SK-N-SH treated with all-trans-retinoic acid at 6 μM for 48 hours (cell line): Measurements from ENCODE around the gene ZNF845.

ENCODE experiments used
- ATAC-seq: fragments of 200-7000 bp; cut with Tn5 transposase; 3 replicates; pipeline ENCODE4 v1.9.1; 2020; ENCODE audit warnings: mild to moderate bottlenecking, moderate library complexity
- ARNTL ChIP-seq: fragments of 450-650 bp; formaldehyde crosslinking; IDR thresholded peaks from 2 replicates; pipeline ENCODE4 v1.5.0; 2020; ENCODE audit warnings: low read depth, mild to moderate bottlenecking, moderate library complexity, borderline replicate concordance
- BACH2 ChIP-seq: fragments of 250-450 bp; sonication (Bioruptor Pico); IDR thresholded peaks from 2 replicates; pipeline ENCODE4 v1.9.0; 2021; ENCODE audit warnings: mild to moderate bottlenecking, borderline replicate concordance
- CREB5 ChIP-seq: fragments of 250-450 bp; sonication (Bioruptor Pico); IDR thresholded peaks from 2 replicates; pipeline ENCODE4 v1.5.1; 2020; ENCODE audit warnings: low read depth, mild to moderate bottlenecking, moderate library complexity
- CSDC2 ChIP-seq: fragments of 250-450 bp; sonication (Bioruptor Pico); IDR thresholded peaks from 2 replicates; pipeline ENCODE4 v1.5.0; 2020; ENCODE audit warnings: mild to moderate bottlenecking, moderate library complexity
- ESRRG ChIP-seq: fragments of 250-450 bp; sonication (Bioruptor Pico); IDR thresholded peaks from 2 replicates; pipeline ENCODE4 v1.6.1; 2021; ENCODE audit warnings: mild to moderate bottlenecking
- GLIS3 ChIP-seq: fragments of 250-450 bp; sonication (Bioruptor Pico); IDR thresholded peaks from 2 replicates; pipeline ENCODE4 v1.5.0; 2020; ENCODE audit warnings: mild to moderate bottlenecking, moderate library complexity
- ISL1 ChIP-seq: fragments of 250-450 bp; sonication (Bioruptor Pico); IDR thresholded peaks from 2 replicates; pipeline ENCODE4 v2.1.2; 2022; ENCODE audit warnings: mild to moderate bottlenecking, moderate library complexity
- OSR1 ChIP-seq: fragments of 250-450 bp; sonication (Bioruptor Pico); IDR thresholded peaks from 2 replicates; pipeline ENCODE4 v1.8.0; 2022; ENCODE audit warnings: moderate library complexity, mild to moderate bottlenecking, inconsistent platforms
- POU6F1 ChIP-seq: fragments of 250-450 bp; sonication (Bioruptor Pico); IDR thresholded peaks from 2 replicates; pipeline ENCODE4 v1.8.0; 2021; ENCODE audit warnings: low read depth, mild to moderate bottlenecking, moderate library complexity, borderline replicate concordance
- PPARA ChIP-seq: fragments of 250-450 bp; sonication (Bioruptor Pico); IDR thresholded peaks from 2 replicates; pipeline ENCODE4 v1.5.0; 2020; ENCODE audit warnings: mild to moderate bottlenecking, borderline replicate concordance
- RARB ChIP-seq: fragments of 250-450 bp; sonication (Bioruptor Pico); IDR thresholded peaks from 2 replicates; pipeline ENCODE4 v1.8.0; 2021; ENCODE audit warnings: mild to moderate bottlenecking, moderate library complexity
- SNAI2 ChIP-seq: fragments of 250-450 bp; sonication (Bioruptor Pico); IDR thresholded peaks from 2 replicates; pipeline ENCODE4 v1.5.0; 2020; ENCODE audit warnings: mild to moderate bottlenecking, moderate library complexity
- TCF4 ChIP-seq: fragments of 250-450 bp; sonication (Bioruptor Pico); IDR thresholded peaks from 2 replicates; pipeline ENCODE4 v1.8.0; 2021; ENCODE audit warnings: mild to moderate bottlenecking, moderate library complexity, borderline replicate concordance
- TOX ChIP-seq: fragments of 250-450 bp; sonication (Bioruptor Pico); IDR thresholded peaks from 2 replicates; pipeline ENCODE4 v1.8.0; 2021; ENCODE audit warnings: mild to moderate bottlenecking, moderate library complexity, borderline replicate concordance
- TSHZ2 ChIP-seq: fragments of 250-450 bp; sonication (Bioruptor Pico); IDR thresholded peaks from 2 replicates; pipeline ENCODE4 v1.5.0; 2020; ENCODE audit warnings: mild to moderate bottlenecking, moderate library complexity
- ZC3H10 ChIP-seq: fragments of 250-450 bp; sonication (Bioruptor Pico); IDR thresholded peaks from 2 replicates; pipeline ENCODE4 v1.5.1; 2021; ENCODE audit warnings: mild to moderate bottlenecking, moderate library complexity
- ZFP3 ChIP-seq: fragments of 250-450 bp; sonication (Bioruptor Pico); IDR thresholded peaks from 2 replicates; pipeline ENCODE4 v1.5.0; 2020; ENCODE audit warnings: mild to moderate bottlenecking, moderate library complexity
- ZFP30 ChIP-seq: fragments of 450-650 bp; formaldehyde crosslinking; IDR thresholded peaks from 2 replicates; pipeline ENCODE4 v1.5.0; 2022; ENCODE audit warnings: mild to moderate bottlenecking, moderate library complexity
- ZNF565 ChIP-seq: fragments of 450-650 bp; formaldehyde crosslinking; conservative IDR thresholded peaks from 2 replicates; pipeline ENCODE4 v1.5.0; 2020; ENCODE audit warnings: low read depth, mild to moderate bottlenecking, moderate library complexity
- ZNF70 ChIP-seq: fragments of 450-650 bp; formaldehyde crosslinking; IDR thresholded peaks from 2 replicates; pipeline ENCODE4 v1.5.0; 2020; ENCODE audit warnings: mild to moderate bottlenecking, moderate library complexity
- ZNF8 ChIP-seq: fragments of 450-650 bp; formaldehyde crosslinking; IDR thresholded peaks from 2 replicates; pipeline ENCODE4 v1.5.0; 2020; ENCODE audit warnings: mild to moderate bottlenecking, moderate library complexity
- TF ChIP-seq, protein P1 (sequence below): fragments of 250-450 bp; sonication (Bioruptor Pico); IDR thresholded peaks from 2 replicates; pipeline ENCODE4 v1.8.0; 2020; ENCODE audit warnings: mild to moderate bottlenecking, moderate library complexity, borderline replicate concordance

Gene ZNF845

DNA sequence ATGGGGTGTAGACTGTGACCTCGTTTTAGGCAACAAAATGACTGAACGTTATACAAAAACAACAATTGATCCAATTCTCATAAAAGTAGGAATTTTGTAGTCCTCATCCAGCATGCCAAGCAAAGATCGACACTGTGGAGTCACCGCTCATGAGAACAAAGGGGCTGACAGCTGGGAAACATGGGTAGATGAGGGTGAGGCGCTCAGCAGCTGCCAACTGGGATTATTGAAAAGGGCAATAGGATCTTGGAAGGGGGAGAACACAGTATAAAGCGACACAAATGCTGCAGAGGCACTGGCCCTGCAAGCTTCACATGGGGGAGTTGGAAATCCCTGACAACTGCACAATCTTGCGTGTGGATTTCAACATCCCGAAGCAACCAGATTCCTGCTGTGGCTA is 56.0 kb downstream of the ZNF845 start:
- no peak for ATAC-seq
- no peak for TF ChIP-seq RARB (CRISPR knock-in tag)
- TF ChIP-seq TCF4 (CRISPR knock-in tag), result no peak
- no peak for TF ChIP-seq CREB5 (CRISPR knock-in tag)
- TF ChIP-seq BACH2 (CRISPR knock-in tag), result no peak
- TF ChIP-seq ZNF8 (CRISPR knock-in tag), result no peak
- no peak for TF ChIP-seq CSDC2 (CRISPR knock-in tag)
- TF ChIP-seq ISL1 (CRISPR knock-in tag), result no peak

DNA sequence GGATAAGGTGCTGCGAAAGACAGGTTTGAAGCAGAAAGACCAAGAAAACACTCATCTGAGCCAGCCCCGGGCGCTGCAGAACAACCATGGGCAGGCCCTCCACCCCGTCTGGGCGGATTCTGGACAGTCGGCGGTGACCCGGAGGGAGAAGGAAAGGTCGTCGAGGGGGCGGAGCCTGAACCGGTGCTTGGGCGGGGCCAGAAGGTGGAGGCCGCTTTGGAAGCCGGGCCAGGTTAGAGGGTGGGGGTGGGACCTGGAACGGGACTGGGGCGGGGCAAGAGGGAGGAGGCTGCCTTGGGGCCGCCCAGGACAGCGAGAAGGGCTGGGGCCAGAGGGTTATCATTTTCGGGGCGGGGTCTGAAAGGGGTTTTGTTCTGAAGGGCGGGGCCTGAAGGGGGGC is 56.4 kb downstream of the ZNF845 start:
- ATAC-seq, result no peak
- TF ChIP-seq ARNTL (CRISPR knock-in tag) (no peak), BACH2 (CRISPR knock-in tag) (no peak), CREB5 (CRISPR knock-in tag) (no peak), POU6F1 (CRISPR knock-in tag) (no peak), ZNF565 (CRISPR knock-in tag) (no peak), SNAI2 (no peak), ZFP3 (CRISPR knock-in tag) (no peak), ZNF70 (CRISPR knock-in tag) (no peak), ESRRG (CRISPR knock-in tag) (no peak), TOX (no peak), RARB (CRISPR knock-in tag) (no peak), CSDC2 (CRISPR knock-in tag) (no peak), PPARA (no peak), GLIS3 (no peak)
- TF ChIP-seq, protein P1, sequence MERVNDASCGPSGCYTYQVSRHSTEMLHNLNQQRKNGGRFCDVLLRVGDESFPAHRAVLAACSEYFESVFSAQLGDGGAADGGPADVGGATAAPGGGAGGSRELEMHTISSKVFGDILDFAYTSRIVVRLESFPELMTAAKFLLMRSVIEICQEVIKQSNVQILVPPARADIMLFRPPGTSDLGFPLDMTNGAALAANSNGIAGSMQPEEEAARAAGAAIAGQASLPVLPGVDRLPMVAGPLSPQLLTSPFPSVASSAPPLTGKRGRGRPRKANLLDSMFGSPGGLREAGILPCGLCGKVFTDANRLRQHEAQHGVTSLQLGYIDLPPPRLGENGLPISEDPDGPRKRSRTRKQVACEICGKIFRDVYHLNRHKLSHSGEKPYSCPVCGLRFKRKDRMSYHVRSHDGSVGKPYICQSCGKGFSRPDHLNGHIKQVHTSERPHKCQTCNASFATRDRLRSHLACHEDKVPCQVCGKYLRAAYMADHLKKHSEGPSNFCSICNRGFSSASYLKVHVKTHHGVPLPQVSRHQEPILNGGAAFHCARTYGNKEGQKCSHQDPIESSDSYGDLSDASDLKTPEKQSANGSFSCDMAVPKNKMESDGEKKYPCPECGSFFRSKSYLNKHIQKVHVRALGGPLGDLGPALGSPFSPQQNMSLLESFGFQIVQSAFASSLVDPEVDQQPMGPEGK (CRISPR knock-in tag), result no peak

GRCh38 chr19:53394522-53394973 is 61.0 kb downstream of the ZNF845 start:
- TF ChIP-seq ZFP3 (CRISPR knock-in tag) (no peak), ZNF70 (CRISPR knock-in tag) (no peak), ZC3H10 (CRISPR knock-in tag) (no peak), ARNTL (CRISPR knock-in tag) (no peak), TOX (no peak), CREB5 (CRISPR knock-in tag) (no peak), BACH2 (CRISPR knock-in tag) (no peak), ISL1 (CRISPR knock-in tag) (no peak), ESRRG (CRISPR knock-in tag) (no peak), SNAI2 (no peak), ZNF565 (CRISPR knock-in tag) (no peak), TSHZ2 (CRISPR knock-in tag) (no peak), ZFP30 (CRISPR knock-in tag) (no peak), CSDC2 (CRISPR knock-in tag) (no peak), OSR1 (CRISPR knock-in tag) (no peak), TCF4 (CRISPR knock-in tag) (no peak)
- peak; percentile 53 for ATAC-seq
